PC-3 (cell line): ENCODE data around the gene ZNF18. TPM values are rescaled to one million over a fixed set of nuclear protein-coding genes. Genes with fewer than 3 reads are reported as not detected.
A peak's percentile ranks its signal among the peaks of the same experiment; 100 is the strongest.

Experiments used
- ATAC-seq: fragments of 200-7000 bp; cut with Tn5 transposase; 2 replicates; pipeline ENCODE4 v1.9.1; 2020; ENCODE audit warnings: mild to moderate bottlenecking, moderate library complexity
- BruUV-seq: library from RNA; stranded (reverse); fragments of 400-500 nt; replicated peaks from 2 replicates; lab custom pipeline; 2021; lab: Mats Ljungman, UMichigan
- CTCF ChIA-PET: fragments of 300-600 bp; sonication (Branson Sonifier 250); formaldehyde crosslinking; loops from one replicate; lab custom pipeline; 2022; ENCODE audit warnings: antibody characterized with exemption; lab: Charles Lee
- POLR2A ChIA-PET: fragments of 300-600 bp; sonication (Branson Sonifier 250); formaldehyde crosslinking; loops from one replicate; lab custom pipeline; 2022; ENCODE audit warnings: antibody characterized with exemption; ENCODE audit not compliant: unreplicated experiment; lab: Charles Lee
- DNase-seq: peaks from one replicate; pipeline ENCODE4 v3.0.0-alpha.2; 2015
- H2AFZ ChIP-seq: fragments of 300-600 bp; sonication (generic); 2 replicates; pipeline ENCODE4 v1.6.0; 2016; ENCODE audit warnings: antibody characterized with exemption, low read length
- H3F3A ChIP-seq: fragments of 300-600 bp; sonication (generic); one replicate; pipeline ENCODE4 v1.6.0; 2017; ENCODE audit warnings: antibody characterized with exemption, low read length, control low read depth, mild to moderate bottlenecking; ENCODE audit not compliant: unreplicated experiment
- H3K27ac ChIP-seq: fragments of 300-600 bp; sonication (generic); 2 replicates; pipeline ENCODE4 v1.5.1; 2016; ENCODE audit warnings: mild to moderate bottlenecking, low read length
- H3K27me3 ChIP-seq: fragments of 300-600 bp; sonication (generic); 2 replicates; pipeline ENCODE4 v1.6.1; 2016; ENCODE audit warnings: low read length, mixed read lengths
- H3K36me3 ChIP-seq: fragments of 300-600 bp; sonication (generic); 2 replicates; pipeline ENCODE4 v1.6.1; 2016; ENCODE audit warnings: low read depth, mixed run types, low read length, mixed read lengths
- H3K4me1 ChIP-seq: fragments of 300-600 bp; sonication (generic); 2 replicates; pipeline ENCODE4 v1.5.1; 2016; ENCODE audit warnings: low read length; ENCODE audit not compliant: insufficient read depth
- H3K4me2 ChIP-seq: fragments of 300-600 bp; sonication (generic); 2 replicates; pipeline ENCODE4 v1.6.0; 2016; ENCODE audit warnings: low read length
- H3K4me3 ChIP-seq: fragments of 300-600 bp; sonication (generic); 2 replicates; pipeline ENCODE4 v1.5.1; 2016; ENCODE audit warnings: mild to moderate bottlenecking, low read length, mixed read lengths
- H3K79me2 ChIP-seq: fragments of 300-600 bp; sonication (generic); 2 replicates; pipeline ENCODE4 v1.6.1; 2017; ENCODE audit warnings: low read length, mixed read lengths
- H3K9ac ChIP-seq: fragments of 300-600 bp; sonication (generic); 2 replicates; pipeline ENCODE4 v1.6.0; 2016; ENCODE audit warnings: mild to moderate bottlenecking, low read length
- H3K9me2 ChIP-seq: fragments of 300-600 bp; sonication (generic); replicated peaks from 2 replicates; pipeline ENCODE4 v1.6.1; 2016; ENCODE audit warnings: mixed run types, low read length, mixed read lengths
- H3K9me3 ChIP-seq: fragments of 300-600 bp; sonication (generic); 2 replicates; pipeline ENCODE4 v1.6.1; 2016; ENCODE audit warnings: low read length, mixed read lengths
- H4K20me1 ChIP-seq: fragments of 300-600 bp; sonication (generic); 2 replicates; pipeline ENCODE4 v1.6.1; 2016; ENCODE audit warnings: low read length, mixed read lengths
- CTCF ChIP-seq: fragments of 300-600 bp; sonication (generic); conservative IDR thresholded peaks from 2 replicates; pipeline ENCODE4 v1.5.1; 2017; ENCODE audit warnings: antibody characterized with exemption, low read depth, mild to moderate bottlenecking, low read length
- EZH2 ChIP-seq: fragments of 300-600 bp; sonication (generic); IDR thresholded peaks from one replicate; pipeline ENCODE4 v1.6.1; 2017; ENCODE audit warnings: antibody characterized with exemption, mild to moderate bottlenecking, low read length; ENCODE audit not compliant: unreplicated experiment
- EZH2phosphoT487 ChIP-seq: fragments of 300-600 bp; sonication (generic); IDR thresholded peaks from 2 replicates; pipeline ENCODE4 v1.6.1; 2018; ENCODE audit warnings: mild to moderate bottlenecking, antibody characterized with exemption, low read length, borderline replicate concordance
- intact Hi-C: fragments of 100-400 bp; cut with micrococcal nuclease; formaldehyde crosslinking; loops from 2 replicates; pipeline ENCODE4 v1.9.0; 2023
- total RNA-seq: library from RNA; depleted of rRNA; stranded (reverse); fragments of >200 nt; gene quantifications from 2 replicates; pipeline ENCODE4 v1.2.3, GENCODE V29; 2014

The ZNF18 gene
- total RNA-seq, 1 experiment from 2014 or later, result 10.1 TPM

GRCh38 chr17:11986942-11987329 lies 10.3 kb downstream of the ZNF18 start:
- CTCF ChIA-PET, result no interaction called here
- DNase-seq (peak; percentile 84), ATAC-seq (peak; percentile 53)
- no TSS peak for BruUV-seq
- H3K27ac ChIP-seq, result no peak overlapping the region
- TF ChIP-seq CTCF (peak; percentile 90), EZH2phosphoT487 (no peak), EZH2 (no peak)
- H3K27me3 ChIP-seq, result no peaks in the 10 kb centered on the region
- no peaks in the 10 kb centered on the region for H3K9me2 ChIP-seq
- H3K4me2 ChIP-seq, result no peak overlapping the region
- intact Hi-C loops, result no loop called here
- 0 out of 2 replicates have a peak overlapping the region, but pooled peaks have one; percentile 13 for H2AFZ ChIP-seq
- H3K79me2 ChIP-seq, result no peaks in the 10 kb centered on the region
- no peak overlapping the region for H3K9ac ChIP-seq
- H4K20me1 ChIP-seq, result no peaks in the 10 kb centered on the region
- H3F3A ChIP-seq, result no peaks in the 10 kb centered on the region
- no peaks in the 10 kb centered on the region for H3K9me3 ChIP-seq
- no peak overlapping the region for H3K4me3 ChIP-seq
- POLR2A ChIA-PET, result interaction anchor here (0.6 kb wide), 1 partner anchor 10 kb away, joined by 3 read pairs; the partner anchor contains the start of gene ZNF18
- no peaks in the 10 kb centered on the region for H3K36me3 ChIP-seq
- H3K4me1 ChIP-seq, result no peaks in the 10 kb centered on the region

DNA sequence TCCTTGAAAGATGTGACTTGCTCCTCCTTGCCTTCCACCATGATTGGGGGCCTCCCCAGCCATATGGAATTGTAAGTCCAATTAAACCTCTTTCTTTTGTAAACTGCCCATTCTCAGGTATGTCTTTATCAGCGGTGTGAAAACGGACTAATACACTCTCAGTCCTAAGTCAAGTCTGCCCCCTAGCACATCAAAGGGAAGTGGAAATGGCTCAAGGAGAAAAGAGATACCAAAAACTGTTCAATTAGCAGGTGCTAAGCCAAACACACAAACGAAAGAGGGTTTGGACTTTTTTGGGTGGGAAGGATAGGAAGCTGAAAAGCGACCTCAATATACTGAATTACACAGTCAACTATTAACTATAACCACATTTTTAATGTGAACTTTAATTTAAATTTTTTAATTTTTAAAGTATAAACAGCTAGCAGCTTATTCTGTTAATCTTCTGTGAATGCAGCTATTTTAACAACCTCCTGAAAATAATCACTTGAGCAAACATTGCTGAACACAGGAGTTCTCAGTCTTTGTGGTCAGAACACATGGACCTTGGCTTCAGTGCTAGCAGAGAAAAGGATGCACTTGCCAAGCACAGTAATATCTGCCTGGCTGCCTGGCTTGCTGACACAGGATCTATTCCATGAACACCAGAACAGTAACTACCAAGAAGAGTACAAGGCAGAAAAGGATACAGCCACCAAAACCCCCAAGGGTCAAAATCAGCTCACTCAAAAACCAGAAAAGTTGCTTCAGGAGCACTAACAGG lies 10.9 kb downstream of the ZNF18 start:
- Histone ChIP-seq H2AFZ (0 out of 2 replicates have a peak overlapping the region, but pooled peaks have one; percentile 13), H3K79me2 (no peaks in the 10 kb centered on the region), H3K9ac (no peak overlapping the region), H3K36me3 (no peaks in the 10 kb centered on the region), H3K9me3 (no peaks in the 10 kb centered on the region), H3K27ac (no peak overlapping the region), H3F3A (no peaks in the 10 kb centered on the region), H3K9me2 (no peaks in the 10 kb centered on the region), H4K20me1 (no peaks in the 10 kb centered on the region), H3K4me1 (no peaks in the 10 kb centered on the region), H3K27me3 (no peaks in the 10 kb centered on the region), H3K4me3 (no peak overlapping the region), H3K4me2 (no peak overlapping the region)
- DNase-seq (no peak), ATAC-seq (no peak)
- ChIA-PET CTCF (no interaction called here), POLR2A (interaction anchor here (0.6 kb wide), 1 partner anchor 11 kb away, joined by 3 read pairs; the partner anchor contains the start of gene ZNF18)
- no TSS peak for BruUV-seq
- no peak for TF ChIP-seq EZH2phosphoT487
- no peak for TF ChIP-seq EZH2
- no peak for TF ChIP-seq CTCF
- intact Hi-C loops, result no loop called here

GRCh38 chr17:11981862-11982261 lies 15.4 kb downstream of the ZNF18 start:
- Histone ChIP-seq H3K4me2 (no peak overlapping the region), H3K9ac (no peak overlapping the region), H3K9me2 (no peaks in the 10 kb centered on the region), H3K9me3 (no peaks in the 10 kb centered on the region), H3K4me1 (no peaks in the 10 kb centered on the region), H3K27ac (no peak overlapping the region), H4K20me1 (no peaks in the 10 kb centered on the region), H3K79me2 (no peaks in the 10 kb centered on the region), H3K36me3 (0 out of 2 replicates have a peak, but pooled peaks cover 2% of the 10 kb centered on the region), H2AFZ (no peak overlapping the region), H3K27me3 (no peaks in the 10 kb centered on the region), H3K4me3 (no peak overlapping the region), H3F3A (no peaks in the 10 kb centered on the region)
- intact Hi-C loops, result no loop called here
- TF ChIP-seq EZH2phosphoT487 (no peak), CTCF (no peak), EZH2 (no peak)
- ChIA-PET CTCF (no interaction called here), POLR2A (no interaction called here)
- no peak for ATAC-seq
- no TSS peak for BruUV-seq
- DNase-seq, result no peak
